Astrocyte (in vitro differentiated cells and primary cell): ENCODE measurements around the gene BPHL.
"Not testable (repeated sequence)": the region's sequence is repeated elsewhere in the genome, so short reads cannot be mapped to it uniquely, and the experiment has no call there.

Source experiments
- CTCF ChIP-seq: IDR thresholded peaks from 2 replicates; pipeline ENCODE4 v1.5.1; 2011; ENCODE audit warnings: low read depth, mild to moderate bottlenecking, inconsistent platforms, low read length, moderate library complexity; ENCODE audit not compliant: insufficient read depth
- EZH2 ChIP-seq: IDR thresholded peaks from 2 replicates; pipeline ENCODE4 v1.6.1; 2012; ENCODE audit warnings: mild to moderate bottlenecking, low read length, inconsistent platforms; ENCODE audit not compliant: insufficient read depth

- not testable (repeated sequence) for TF ChIP-seq EZH2, CTCF
Measured at GRCh38 chr6:3189192-3189591, 70.7 kb downstream of the BPHL start.
